ENCODE data around the gene MYO18A. TPM values are rescaled to one million over a fixed set of nuclear protein-coding genes. Genes with fewer than 3 reads are reported as not detected.

Gene MYO18A
- total RNA-seq, 1 donor from 2014 or later = 79.9 TPM

DNA sequence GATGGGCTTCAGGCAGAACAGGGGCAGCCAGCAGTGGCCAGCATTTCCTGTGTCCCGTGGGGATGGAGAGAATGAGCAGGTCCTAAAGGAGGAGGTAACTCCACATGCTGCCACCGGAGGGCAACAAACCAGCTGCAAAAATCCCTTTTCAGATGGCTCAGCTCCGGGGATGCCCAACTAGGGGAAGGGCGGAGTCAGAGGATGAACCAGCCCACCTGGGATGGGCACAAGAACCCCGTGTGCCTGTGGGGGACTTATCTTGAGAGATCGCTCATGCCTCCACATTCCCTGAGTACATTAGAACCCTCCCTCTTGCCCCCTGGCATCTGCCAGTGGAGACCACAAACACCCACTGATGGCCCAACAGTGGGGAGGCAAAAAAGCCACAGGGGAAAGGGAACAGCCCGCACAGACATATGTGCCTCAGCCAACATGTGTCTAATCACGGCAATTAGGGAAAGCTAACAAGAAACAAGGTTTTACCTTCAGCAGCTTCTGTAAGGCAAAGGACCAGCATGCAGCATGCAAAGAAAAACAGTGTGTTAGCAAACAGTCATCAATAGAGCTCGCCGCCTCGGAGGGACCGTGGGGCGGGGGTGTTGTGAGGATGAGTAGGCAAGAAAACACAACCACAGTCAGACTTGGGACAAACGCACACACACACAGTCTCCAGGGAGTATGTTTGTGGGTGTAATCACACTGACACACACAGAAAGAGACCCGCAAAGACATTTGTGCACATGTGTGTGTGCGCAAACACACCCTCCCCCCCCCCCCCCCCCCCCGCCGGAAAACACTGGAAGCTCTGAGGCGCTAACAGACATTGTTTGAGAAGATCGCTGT, 64.0 kb downstream of the MYO18A start:
- no peaks in the 10 kb centered on the region for H3K4me1 Mint-ChIP-seq (ENCODE audit: unreplicated experiment)
- TF ChIP-seq, protein P1, sequence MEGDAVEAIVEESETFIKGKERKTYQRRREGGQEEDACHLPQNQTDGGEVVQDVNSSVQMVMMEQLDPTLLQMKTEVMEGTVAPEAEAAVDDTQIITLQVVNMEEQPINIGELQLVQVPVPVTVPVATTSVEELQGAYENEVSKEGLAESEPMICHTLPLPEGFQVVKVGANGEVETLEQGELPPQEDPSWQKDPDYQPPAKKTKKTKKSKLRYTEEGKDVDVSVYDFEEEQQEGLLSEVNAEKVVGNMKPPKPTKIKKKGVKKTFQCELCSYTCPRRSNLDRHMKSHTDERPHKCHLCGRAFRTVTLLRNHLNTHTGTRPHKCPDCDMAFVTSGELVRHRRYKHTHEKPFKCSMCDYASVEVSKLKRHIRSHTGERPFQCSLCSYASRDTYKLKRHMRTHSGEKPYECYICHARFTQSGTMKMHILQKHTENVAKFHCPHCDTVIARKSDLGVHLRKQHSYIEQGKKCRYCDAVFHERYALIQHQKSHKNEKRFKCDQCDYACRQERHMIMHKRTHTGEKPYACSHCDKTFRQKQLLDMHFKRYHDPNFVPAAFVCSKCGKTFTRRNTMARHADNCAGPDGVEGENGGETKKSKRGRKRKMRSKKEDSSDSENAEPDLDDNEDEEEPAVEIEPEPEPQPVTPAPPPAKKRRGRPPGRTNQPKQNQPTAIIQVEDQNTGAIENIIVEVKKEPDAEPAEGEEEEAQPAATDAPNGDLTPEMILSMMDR (IDR thresholded peaks at IDR 0.05; ENCODE audit: unreplicated experiment) = peak; percentile 21
- no peak overlapping the region for H3K27ac Mint-ChIP-seq (ENCODE audit: unreplicated experiment)
- peaks cover 20% of the 10 kb centered on the region for H3K36me3 Mint-ChIP-seq (ENCODE audit: low read depth, unreplicated experiment)
- peaks cover 7% of the 10 kb centered on the region for H3K27me3 Mint-ChIP-seq (ENCODE audit: unreplicated experiment)
- H3K9me3 Mint-ChIP-seq (ENCODE audit: unreplicated experiment) = no peaks in the 10 kb centered on the region
- H3K4me3 Mint-ChIP-seq (ENCODE audit: unreplicated experiment) = no peak overlapping the region
- DNase-seq (ENCODE audit: low spot score) = no peak

DNA sequence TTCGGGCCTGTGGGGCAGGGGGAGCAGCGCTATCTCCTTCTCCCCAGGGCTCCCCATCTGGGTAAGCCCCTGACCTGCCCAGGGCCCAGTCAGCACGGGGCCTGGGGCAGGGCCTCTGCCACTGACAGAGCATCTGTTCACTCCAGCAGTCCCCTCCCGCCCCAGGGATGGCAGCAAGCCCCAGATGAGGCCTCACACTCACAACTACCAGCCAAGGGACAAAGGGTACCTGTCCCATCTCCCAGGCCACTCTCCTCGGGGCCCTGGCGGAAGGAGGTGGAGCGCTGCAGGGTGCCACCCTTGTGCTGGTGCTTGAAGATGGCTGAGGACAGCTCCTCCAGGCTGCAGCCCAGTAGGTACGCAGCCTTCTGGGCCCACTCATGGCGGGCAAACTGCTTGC, 64.8 kb downstream of the MYO18A start:
- TF ChIP-seq, protein P1 (IDR thresholded peaks at IDR 0.05; ENCODE audit: unreplicated experiment) = no peak
- peaks cover 26% of the 10 kb centered on the region for H3K36me3 Mint-ChIP-seq (ENCODE audit: low read depth, unreplicated experiment)
- H3K27ac Mint-ChIP-seq (ENCODE audit: unreplicated experiment) = no peak overlapping the region

DNA sequence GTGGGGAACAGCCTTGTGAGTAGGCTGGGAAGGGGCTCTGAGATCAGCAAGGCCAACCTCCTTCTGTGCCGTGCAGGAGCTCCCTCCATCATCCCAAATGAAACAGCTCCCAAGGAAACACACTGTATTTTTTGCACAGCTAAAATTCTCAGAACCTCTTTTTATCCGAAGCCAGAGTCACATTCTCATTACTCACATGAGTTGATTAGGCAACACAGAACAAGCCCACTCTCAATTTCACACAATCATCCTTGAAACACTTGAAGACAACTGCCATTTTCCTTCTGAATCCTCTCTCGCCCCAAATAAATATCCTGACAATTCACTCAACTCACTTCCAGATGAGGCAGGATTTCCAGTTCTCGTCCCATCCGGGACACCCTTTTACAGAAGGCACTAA, 66.1 kb downstream of the MYO18A start:
- Mint-ChIP-seq H3K27me3 (ENCODE audit: unreplicated experiment) (peaks cover 11% of the 10 kb centered on the region), H3K36me3 (ENCODE audit: low read depth, unreplicated experiment) (peaks cover 31% of the 10 kb centered on the region), H3K27ac (ENCODE audit: unreplicated experiment) (no peak overlapping the region), H3K9me3 (ENCODE audit: unreplicated experiment) (no peaks in the 10 kb centered on the region), H3K4me3 (ENCODE audit: unreplicated experiment) (peak overlapping the region; percentile 53), H3K4me1 (ENCODE audit: unreplicated experiment) (peaks cover 9% of the 10 kb centered on the region)
- TF ChIP-seq, protein P1 (IDR thresholded peaks at IDR 0.05; ENCODE audit: unreplicated experiment) = no peak
- no peak for DNase-seq (ENCODE audit: low spot score)

More for the DNA sequence above, 64.8 kb downstream of the MYO18A start:
- H3K9me3 Mint-ChIP-seq (ENCODE audit: unreplicated experiment) = no peaks in the 10 kb centered on the region
- peaks cover 7% of the 10 kb centered on the region for H3K27me3 Mint-ChIP-seq (ENCODE audit: unreplicated experiment)
- no peak overlapping the region for H3K4me3 Mint-ChIP-seq (ENCODE audit: unreplicated experiment)
- peaks cover 3% of the 10 kb centered on the region for H3K4me1 Mint-ChIP-seq (ENCODE audit: unreplicated experiment)
- no peak for DNase-seq (ENCODE audit: low spot score)

DNA sequence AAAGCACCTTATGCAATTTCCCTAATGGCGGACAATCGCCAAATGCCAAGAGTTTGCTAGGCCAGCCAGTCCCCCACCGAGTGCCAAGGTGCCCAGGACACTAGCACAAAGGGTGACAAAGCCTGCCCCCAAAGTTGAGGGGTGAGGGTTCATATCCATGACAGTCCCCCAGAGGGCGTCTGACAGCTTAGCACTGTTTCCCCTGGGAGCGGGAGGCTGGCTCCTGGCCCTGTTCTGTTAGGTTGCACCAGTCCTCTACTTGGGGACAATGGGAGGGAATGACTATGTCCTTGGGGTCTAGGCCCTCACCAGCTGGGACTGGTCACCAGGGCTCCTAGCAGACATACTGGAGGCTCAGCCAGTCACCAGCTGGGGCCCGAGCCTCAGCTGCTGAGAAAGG, 66.9 kb downstream of the MYO18A start:
- no peak overlapping the region for H3K4me3 Mint-ChIP-seq (ENCODE audit: unreplicated experiment)
- DNase-seq (ENCODE audit: low spot score) = no peak

More for the DNA sequence above, 66.9 kb downstream of the MYO18A start:
- Mint-ChIP-seq H3K9me3 (ENCODE audit: unreplicated experiment) (no peaks in the 10 kb centered on the region), H3K27me3 (ENCODE audit: unreplicated experiment) (peaks cover 14% of the 10 kb centered on the region), H3K27ac (ENCODE audit: unreplicated experiment) (no peak overlapping the region), H3K36me3 (ENCODE audit: low read depth, unreplicated experiment) (peaks cover 31% of the 10 kb centered on the region), H3K4me1 (ENCODE audit: unreplicated experiment) (peaks cover 9% of the 10 kb centered on the region)
- TF ChIP-seq, protein P1 (IDR thresholded peaks at IDR 0.05; ENCODE audit: unreplicated experiment) = no peak
